Activated T-helper 2 cell treated with anti-CD3 and anti-CD28 coated beads, Interferon-gamma antibody, Interleukin-2, Interleukin-4, amounts not matched to agents 10 μg/mL and 5 μg/mL and 100 μg/mL, durations not matched to agents 14 hours and 24 hours and 36 hours (primary cell): ENCODE results near the gene MYO5A. TPM values are rescaled to one million over a fixed set of nuclear protein-coding genes. Genes with fewer than 3 reads are reported as not detected.
"Not testable (repeated sequence)": the region's sequence is repeated elsewhere in the genome, so short reads cannot be mapped to it uniquely, and the experiment has no call there.

Experiments used
- DNase-seq: peaks from one replicate; pipeline ENCODE4 v3.0.0; 2021; ENCODE audit warnings: low spot score
- H3K27ac Mint-ChIP-seq: one replicate; pipeline ENCODE4 v1.8.0; 2021; ENCODE audit warnings: mixed read lengths
- H3K27me3 Mint-ChIP-seq: one replicate; pipeline ENCODE4 v1.8.0; 2021; ENCODE audit warnings: low read depth, mixed read lengths
- H3K36me3 Mint-ChIP-seq: one replicate; pipeline ENCODE4 v1.8.0; 2021; ENCODE audit warnings: low read depth, mixed read lengths
- H3K4me1 Mint-ChIP-seq: one replicate; pipeline ENCODE4 v1.8.0; 2021; ENCODE audit warnings: low read depth, mixed read lengths
- H3K4me3 Mint-ChIP-seq: one replicate; pipeline ENCODE4 v1.8.0; 2021; ENCODE audit warnings: low read depth, mild to moderate bottlenecking, moderate library complexity, mixed read lengths
- H3K9me3 Mint-ChIP-seq: one replicate; pipeline ENCODE4 v1.8.0; 2021; ENCODE audit warnings: mixed read lengths
- intact Hi-C: fragments of 100-400 bp; cut with micrococcal nuclease; formaldehyde crosslinking; loops from one replicate; pipeline ENCODE4 v1.15.1; 2023
- total RNA-seq: library from RNA; stranded (reverse); gene quantifications from 2 replicates; pipeline ENCODE4 v1.2.3, GENCODE V29; 2022

MYO5A gene
- total RNA-seq, 1 donor from 2014 or later: 23.6 TPM

GRCh38 chr15:52559022-52559421 is 30.3 kb upstream of the MYO5A start:
- Mint-ChIP-seq H3K4me1 (peaks cover 55% of the 10 kb centered on the region), H3K36me3 (peaks cover 58% of the 10 kb centered on the region), H3K9me3 (no peaks in the 10 kb centered on the region), H3K27ac (peak overlapping the region; percentile 96), H3K4me3 (peak overlapping the region; percentile 69), H3K27me3 (no peaks in the 10 kb centered on the region)
- intact Hi-C loops: loop anchor here (1.0 to 5.0 kb wide), 9 partner anchors 10 to 552 kb away; partner anchors contain the start of genes ARPP19 and ATOSA
- DNase-seq: no peak

- peak; percentile 57 for DNase-seq
- peaks cover 55% of the 10 kb centered on the region for H3K4me1 Mint-ChIP-seq
- H3K27me3 Mint-ChIP-seq: no peaks in the 10 kb centered on the region
- H3K27ac Mint-ChIP-seq: peak overlapping the region; percentile 96
- H3K9me3 Mint-ChIP-seq: no peaks in the 10 kb centered on the region
- peaks cover 57% of the 10 kb centered on the region for H3K36me3 Mint-ChIP-seq
- H3K4me3 Mint-ChIP-seq: no peak overlapping the region
- intact Hi-C loops: loop anchor here (1.0 to 5.0 kb wide), 6 partner anchors 29 to 551 kb away; partner anchors contain the start of gene ATOSA
Measured at GRCh38 chr15:52558196-52558595, 29.5 kb upstream of the MYO5A start.

GRCh38 chr15:52557274-52557641 is 28.6 kb upstream of the MYO5A start:
- Mint-ChIP-seq H3K4me1 (peaks cover 52% of the 10 kb centered on the region), H3K4me3 (no peak overlapping the region), H3K27ac (peak overlapping the region; percentile 55), H3K36me3 (peaks cover 55% of the 10 kb centered on the region), H3K27me3 (no peaks in the 10 kb centered on the region), H3K9me3 (no peaks in the 10 kb centered on the region)
- intact Hi-C loops: loop anchor here (5.0 kb wide), 3 partner anchors 60 to 550 kb away; no protein-coding TSS in a partner anchor
- no peak for DNase-seq

DNA sequence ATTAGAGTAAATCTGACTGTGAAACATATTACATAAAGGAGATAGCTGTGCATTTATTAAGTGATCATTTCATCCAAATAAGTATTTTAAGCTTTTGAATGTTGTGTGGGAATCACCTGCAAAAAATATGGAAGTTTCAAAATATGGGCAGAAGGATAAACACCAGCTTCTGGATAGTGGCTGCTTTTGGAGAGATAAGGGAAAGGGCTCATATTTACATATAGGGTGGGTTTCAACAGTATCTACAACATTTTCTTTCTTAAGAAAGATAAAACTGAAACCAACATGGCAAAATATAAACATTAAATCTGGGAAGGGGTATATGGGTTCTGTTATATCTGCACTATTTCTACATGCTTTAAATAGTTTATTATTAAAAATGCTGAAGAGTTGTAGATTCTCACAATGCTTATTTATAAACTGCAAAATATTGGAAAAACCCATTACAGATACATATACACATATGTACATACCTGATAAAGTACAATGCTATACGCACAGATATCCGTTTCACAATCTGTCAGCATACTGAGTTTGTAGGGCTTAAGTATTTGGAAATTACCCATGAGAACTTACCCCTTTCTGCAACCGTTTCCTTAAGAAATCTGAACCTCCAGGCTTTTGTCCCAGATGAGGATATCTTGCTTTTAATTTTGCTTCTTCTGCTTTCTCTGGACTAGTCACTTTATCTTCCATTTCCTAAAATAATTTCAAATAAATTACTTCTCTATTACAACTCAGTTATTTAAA is 28.0 kb upstream of the MYO5A start:
- intact Hi-C loops: loop anchor here (5.0 kb wide), 3 partner anchors 59 to 549 kb away; no protein-coding TSS in a partner anchor
- Mint-ChIP-seq H3K27ac (peak overlapping the region; percentile 55), H3K9me3 (no peaks in the 10 kb centered on the region), H3K4me1 (peaks cover 52% of the 10 kb centered on the region), H3K36me3 (peaks cover 60% of the 10 kb centered on the region), H3K4me3 (no peak overlapping the region), H3K27me3 (no peaks in the 10 kb centered on the region)
- DNase-seq: no peak

DNA sequence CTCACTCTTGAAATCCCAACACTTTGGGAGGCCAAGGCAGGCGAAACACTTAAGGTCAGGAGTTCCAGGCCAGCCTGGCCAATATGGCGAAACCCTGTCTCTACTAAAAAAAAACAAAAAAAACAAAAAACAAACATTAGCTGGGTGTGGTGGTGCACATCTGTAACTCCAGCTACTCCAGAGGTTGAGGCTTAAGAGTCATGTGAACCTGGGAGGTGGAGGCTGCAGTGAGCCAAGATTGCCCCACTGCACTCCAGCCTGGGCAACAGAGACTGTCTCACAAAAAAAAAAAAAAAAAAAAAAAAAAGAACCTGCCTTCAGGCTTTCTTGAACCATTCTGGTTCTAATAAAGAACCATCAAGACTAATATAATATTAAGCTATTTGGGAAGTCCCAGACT is 23.6 kb upstream of the MYO5A start:
- no peaks in the 10 kb centered on the region for H3K9me3 Mint-ChIP-seq
- no peak for DNase-seq
- H3K27me3 Mint-ChIP-seq: no peaks in the 10 kb centered on the region
- H3K4me3 Mint-ChIP-seq: no peak overlapping the region
- H3K4me1 Mint-ChIP-seq: peaks cover 21% of the 10 kb centered on the region
- peaks cover 71% of the 10 kb centered on the region for H3K36me3 Mint-ChIP-seq
- no peak overlapping the region for H3K27ac Mint-ChIP-seq
- intact Hi-C loops: no loop called here

DNA sequence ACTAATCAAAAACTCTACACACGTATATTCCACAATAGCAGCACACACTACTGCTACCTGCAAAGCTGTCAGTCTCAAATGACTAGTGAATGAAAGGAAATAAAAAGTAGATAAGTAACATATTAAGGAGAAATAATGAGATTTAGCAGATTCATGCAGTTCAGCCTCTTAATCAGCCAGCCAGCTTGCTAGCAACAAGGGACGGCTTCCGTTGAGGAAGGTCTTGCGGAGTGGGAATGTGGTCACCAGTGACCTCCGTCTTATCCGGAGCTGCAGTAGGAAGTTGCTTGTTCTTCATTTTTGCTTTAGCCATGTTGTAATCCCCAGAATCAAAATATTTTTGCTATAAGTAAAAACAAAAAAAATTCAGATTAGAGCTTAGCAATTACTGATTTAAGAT is 23.1 kb upstream of the MYO5A start:
- Mint-ChIP-seq H3K4me3 (no peak overlapping the region), H3K36me3 (peaks cover 76% of the 10 kb centered on the region), H3K27ac (no peak overlapping the region), H3K9me3 (no peaks in the 10 kb centered on the region), H3K27me3 (no peaks in the 10 kb centered on the region), H3K4me1 (peaks cover 20% of the 10 kb centered on the region)
- no peak for DNase-seq
- intact Hi-C loops: no loop called here

- DNase-seq, H3K4me3 Mint-ChIP-seq, H3K27me3 Mint-ChIP-seq, intact Hi-C loops, H3K27ac Mint-ChIP-seq, H3K9me3 Mint-ChIP-seq: not testable (repeated sequence)
- Mint-ChIP-seq H3K36me3 (peaks cover 77% of the 10 kb centered on the region), H3K4me1 (peaks cover 20% of the 10 kb centered on the region)
Measured at GRCh38 chr15:52551186-52551585, 22.5 kb upstream of the MYO5A start.

DNA sequence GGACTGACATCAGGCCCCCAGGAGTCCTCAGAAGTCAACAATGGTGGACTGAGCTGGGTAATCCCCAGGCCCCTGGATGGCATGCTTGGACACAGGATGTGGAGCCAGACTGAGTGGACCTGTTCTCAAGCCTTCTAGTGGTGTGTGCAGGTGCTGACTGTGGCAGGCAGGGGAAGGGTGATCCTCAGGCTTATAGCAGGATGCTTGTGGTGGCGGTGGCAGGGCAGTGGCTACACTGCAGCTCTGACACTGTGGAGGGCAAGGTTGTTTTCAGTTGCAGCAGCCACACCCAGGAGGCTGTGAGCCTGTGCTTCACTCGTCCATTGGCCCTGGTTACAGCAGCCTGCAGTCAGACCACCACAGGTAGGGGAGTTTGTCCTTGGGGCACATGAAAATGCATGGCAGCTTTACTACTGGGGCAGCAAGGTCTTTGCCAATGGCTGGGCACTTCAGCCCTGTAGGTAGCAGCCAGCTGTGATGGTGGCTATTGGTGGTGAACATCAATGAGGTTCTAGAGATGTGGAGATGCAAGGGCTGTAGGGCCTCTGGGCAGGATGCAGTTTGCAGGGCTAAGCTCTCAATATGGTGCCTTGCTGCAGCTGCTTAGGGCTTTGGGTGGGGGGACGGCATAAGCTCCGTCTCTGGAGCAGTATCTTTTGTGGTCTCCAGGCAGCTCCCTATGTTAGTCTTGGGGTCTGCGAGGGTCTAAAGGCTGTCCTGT is 17.5 kb upstream of the MYO5A start:
- Mint-ChIP-seq H3K27ac (no peak overlapping the region), H3K9me3 (peaks cover 11% of the 10 kb centered on the region), H3K36me3 (peaks cover 59% of the 10 kb centered on the region), H3K27me3 (peaks cover 3% of the 10 kb centered on the region), H3K4me1 (peaks cover 12% of the 10 kb centered on the region), H3K4me3 (no peak overlapping the region)
- intact Hi-C loops: no loop called here
- no peak for DNase-seq

DNA sequence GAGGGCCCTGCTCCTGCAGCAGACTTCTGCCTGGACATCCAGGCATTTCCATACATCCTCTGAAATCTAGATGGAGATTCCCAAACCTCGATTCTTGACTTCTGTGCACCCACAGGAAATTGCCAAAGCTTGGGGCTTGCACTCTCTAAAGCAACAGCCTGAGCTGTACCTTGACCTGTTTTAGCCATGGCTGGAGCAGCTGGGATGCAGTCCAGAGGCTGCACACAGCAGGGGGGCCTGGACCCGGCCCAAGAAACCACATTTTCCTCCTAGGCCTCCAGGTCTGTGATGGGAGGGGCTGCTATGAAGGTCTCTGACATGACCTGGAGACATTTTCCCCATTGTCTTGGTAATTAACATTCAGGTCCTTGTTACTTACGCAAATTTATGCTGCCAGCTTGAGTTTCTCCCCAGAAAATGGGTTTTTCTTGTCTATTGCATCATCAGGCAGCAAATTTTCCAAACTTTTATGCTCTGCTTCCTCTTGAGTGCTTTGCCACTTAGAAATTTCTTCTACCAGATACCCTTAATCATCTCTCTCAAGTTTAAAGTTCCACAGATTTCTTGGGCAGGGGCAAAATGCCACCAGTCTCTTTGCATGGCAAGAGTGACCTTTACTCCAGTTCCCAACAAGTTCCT is 11.8 kb upstream of the MYO5A start:
- Mint-ChIP-seq H3K36me3 (peaks cover 15% of the 10 kb centered on the region), H3K4me3 (no peak overlapping the region), H3K9me3 (peaks cover 19% of the 10 kb centered on the region), H3K4me1 (peaks cover 2% of the 10 kb centered on the region), H3K27me3 (peaks cover 3% of the 10 kb centered on the region), H3K27ac (no peak overlapping the region)
- no peak for DNase-seq
- intact Hi-C loops: no loop called here

- no peak for DNase-seq
- intact Hi-C loops: no loop called here
Measured at GRCh38 chr15:52537459-52537858, 8.8 kb upstream of the MYO5A start.

DNA sequence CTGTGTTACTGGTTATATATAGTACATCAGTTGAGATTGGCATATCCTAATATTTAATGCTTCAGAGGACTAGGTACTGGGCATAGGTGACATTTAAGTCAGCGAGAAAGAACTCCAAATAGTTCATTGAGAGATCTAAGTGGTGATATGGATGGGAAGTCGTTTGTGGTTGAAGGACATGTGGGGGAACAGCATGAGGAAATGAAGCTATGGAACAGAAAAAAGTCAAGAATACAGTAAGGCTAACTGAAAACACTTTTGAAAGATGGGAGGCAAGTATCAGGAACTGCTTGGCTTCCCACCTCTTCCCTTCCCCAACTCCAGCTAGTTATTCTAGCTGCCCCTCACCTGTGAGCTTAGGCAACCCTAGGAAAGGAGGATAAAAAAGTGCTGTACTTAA is 3.7 kb upstream of the MYO5A start:
- H3K4me1 Mint-ChIP-seq: peaks cover 28% of the 10 kb centered on the region
- intact Hi-C loops: no loop called here
- H3K4me3 Mint-ChIP-seq: no peak overlapping the region

More at GRCh38 chr15:52537459-52537858, 8.8 kb upstream of the MYO5A start:
- Mint-ChIP-seq H3K27me3 (peaks cover 3% of the 10 kb centered on the region), H3K36me3 (peaks cover 6% of the 10 kb centered on the region), H3K4me3 (no peak overlapping the region), H3K9me3 (peaks cover 17% of the 10 kb centered on the region), H3K4me1 (peaks cover 11% of the 10 kb centered on the region), H3K27ac (no peak overlapping the region)

DNA sequence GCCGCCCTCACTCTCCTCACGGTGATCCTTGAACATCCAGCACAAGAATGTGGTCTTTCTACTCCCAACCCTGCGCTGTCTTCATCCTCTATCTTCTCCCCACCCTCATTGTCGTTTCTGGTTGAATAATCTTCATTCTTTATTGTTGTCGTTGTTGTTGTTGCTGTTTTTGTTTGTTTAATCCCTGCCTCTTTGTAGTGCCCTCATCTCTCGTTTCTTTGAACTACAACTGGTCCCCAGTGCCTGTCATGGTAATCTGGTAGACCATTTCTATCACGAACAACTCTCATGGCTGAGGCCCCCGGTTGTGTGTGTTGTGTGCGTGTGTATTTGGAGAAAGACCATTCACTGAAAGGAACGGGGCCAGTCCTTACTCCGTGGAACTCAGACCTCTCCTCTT is 1.3 kb upstream of the MYO5A start:
- H3K4me1 Mint-ChIP-seq: peaks cover 32% of the 10 kb centered on the region
- H3K4me3 Mint-ChIP-seq: peak overlapping the region; percentile 79
- peak overlapping the region; percentile 56 for H3K27ac Mint-ChIP-seq
- intact Hi-C loops: loop anchor here (1.0 to 2.0 kb wide), 5 partner anchors 28 to 148 kb away; partner anchors contain the start of gene ARPP19
- DNase-seq: no peak
- H3K36me3 Mint-ChIP-seq: no peaks in the 10 kb centered on the region
- peaks cover 18% of the 10 kb centered on the region for H3K27me3 Mint-ChIP-seq
- no peaks in the 10 kb centered on the region for H3K9me3 Mint-ChIP-seq

More for the DNA sequence above, 3.7 kb upstream of the MYO5A start:
- DNase-seq: no peak
- Mint-ChIP-seq H3K27me3 (peaks cover 18% of the 10 kb centered on the region), H3K27ac (no peak overlapping the region), H3K9me3 (no peaks in the 10 kb centered on the region), H3K36me3 (no peaks in the 10 kb centered on the region)
